Measurements from ENCODE around the gene ADAMTSL2.

The ADAMTSL2 gene

GRCh38 chr9:133612051-133612450 is 77.5 kb downstream of the ADAMTSL2 start:
- no peak for TF ChIP-seq JUND (IDR thresholded peaks at IDR 0.05; ENCODE audit: low read depth)
- in situ Hi-C loops (cut with HindIII; ENCODE audit: low pct_unique_long_range_greater_than_20kb, low sequenced_read_pairs): no loop called here
- DNase-seq (ENCODE audit: low read depth in 1 of 2, low spot score in 1 of 2): no peak

DNA sequence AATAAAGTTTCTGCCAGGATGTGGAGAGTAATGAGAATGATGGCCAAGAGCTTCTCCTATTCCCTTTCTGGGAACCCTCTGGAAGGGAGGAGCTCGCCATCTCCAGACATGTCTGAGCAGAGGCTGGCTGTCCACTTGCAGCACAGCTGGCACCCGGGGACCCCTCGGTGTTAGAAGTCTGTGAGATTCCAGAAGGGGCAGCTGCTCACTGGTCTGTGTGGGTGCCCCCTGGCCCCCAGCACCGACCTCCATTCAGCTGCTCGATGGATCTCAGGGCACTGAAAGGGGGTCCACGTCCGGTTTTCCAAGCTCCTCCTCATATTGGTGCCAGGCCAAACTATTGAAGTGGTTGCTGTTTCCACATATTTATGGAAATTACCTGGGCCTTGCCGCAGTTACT is 78.3 kb downstream of the ADAMTSL2 start:
- in situ Hi-C loops (cut with HindIII; ENCODE audit: low pct_unique_long_range_greater_than_20kb, low sequenced_read_pairs): no loop called here
- TF ChIP-seq JUND (IDR thresholded peaks at IDR 0.05; ENCODE audit: low read depth): no peak
- no peak for DNase-seq (ENCODE audit: low read depth in 1 of 2, low spot score in 1 of 2)

DNA sequence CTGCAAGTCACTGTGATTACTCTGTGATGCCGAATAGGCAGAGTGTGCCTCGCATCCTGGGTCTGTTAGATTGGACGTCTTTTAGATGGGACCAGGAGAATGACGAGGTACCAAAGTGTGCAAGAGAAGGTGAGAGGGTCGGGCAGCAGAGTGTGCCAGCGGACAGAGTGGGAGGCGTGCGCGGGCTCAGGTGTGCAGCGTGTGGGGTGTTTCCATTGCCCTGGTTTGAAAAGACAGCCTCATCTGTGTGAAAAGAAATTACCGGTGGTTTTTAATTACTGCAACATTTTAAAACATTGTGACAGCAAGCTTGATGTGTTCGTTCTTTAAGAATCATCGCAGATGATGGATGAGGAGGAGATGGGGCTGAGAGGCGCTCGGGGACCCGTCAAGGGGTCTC is 78.9 kb downstream of the ADAMTSL2 start:
- in situ Hi-C loops (cut with HindIII; ENCODE audit: low pct_unique_long_range_greater_than_20kb, low sequenced_read_pairs): no loop called here
- DNase-seq (ENCODE audit: low read depth in 1 of 2, low spot score in 1 of 2): no peak
- no peak for TF ChIP-seq JUND (IDR thresholded peaks at IDR 0.05; ENCODE audit: low read depth)

DNA sequence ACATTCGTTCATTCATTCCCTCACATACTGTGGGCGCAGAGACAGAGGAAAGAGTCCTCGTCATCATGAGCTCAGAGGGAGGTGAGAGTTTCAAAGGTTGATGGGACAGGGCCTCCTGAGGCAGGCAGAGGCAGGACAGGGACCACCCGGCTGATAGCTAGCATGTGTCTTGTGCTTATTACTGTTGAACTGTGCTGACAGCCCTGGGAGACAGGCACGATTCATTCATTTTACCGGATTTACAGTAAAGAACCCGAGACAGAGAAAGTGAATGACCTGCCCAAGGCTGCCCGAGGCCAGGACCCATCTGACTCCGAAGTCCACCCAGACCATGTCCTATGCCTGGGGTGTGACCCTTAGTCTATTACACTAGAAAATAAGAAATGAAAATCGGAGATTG is 79.6 kb downstream of the ADAMTSL2 start:
- no peak for DNase-seq (ENCODE audit: low read depth in 1 of 2, low spot score in 1 of 2)
- in situ Hi-C loops (cut with HindIII; ENCODE audit: low pct_unique_long_range_greater_than_20kb, low sequenced_read_pairs): no loop called here
- TF ChIP-seq JUND (IDR thresholded peaks at IDR 0.05; ENCODE audit: low read depth): no peak

DNA sequence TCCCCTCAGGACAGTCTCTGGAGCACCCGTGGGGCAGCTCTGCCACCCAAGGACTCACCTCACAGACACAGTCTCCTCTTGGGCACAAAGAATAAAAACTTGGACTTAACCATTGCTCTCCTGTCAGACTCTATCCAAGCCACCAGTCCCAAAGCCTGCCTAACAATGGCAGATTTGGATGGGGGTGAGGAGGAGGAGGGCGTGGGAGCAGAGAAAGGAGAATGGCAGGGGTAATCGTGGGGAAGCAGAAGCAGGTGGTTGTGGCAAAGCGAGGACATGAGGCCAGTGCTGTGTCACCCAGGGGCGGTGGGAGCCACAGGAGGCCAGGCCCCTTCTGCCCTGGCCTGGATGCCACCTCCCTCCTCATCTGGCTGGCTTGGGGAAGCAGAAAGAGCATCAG is 80.2 kb downstream of the ADAMTSL2 start:
- in situ Hi-C loops (cut with HindIII; ENCODE audit: low pct_unique_long_range_greater_than_20kb, low sequenced_read_pairs): no loop called here
- DNase-seq (ENCODE audit: low read depth in 1 of 2, low spot score in 1 of 2): no peak
- no peak for TF ChIP-seq JUND (IDR thresholded peaks at IDR 0.05; ENCODE audit: low read depth)

DNA sequence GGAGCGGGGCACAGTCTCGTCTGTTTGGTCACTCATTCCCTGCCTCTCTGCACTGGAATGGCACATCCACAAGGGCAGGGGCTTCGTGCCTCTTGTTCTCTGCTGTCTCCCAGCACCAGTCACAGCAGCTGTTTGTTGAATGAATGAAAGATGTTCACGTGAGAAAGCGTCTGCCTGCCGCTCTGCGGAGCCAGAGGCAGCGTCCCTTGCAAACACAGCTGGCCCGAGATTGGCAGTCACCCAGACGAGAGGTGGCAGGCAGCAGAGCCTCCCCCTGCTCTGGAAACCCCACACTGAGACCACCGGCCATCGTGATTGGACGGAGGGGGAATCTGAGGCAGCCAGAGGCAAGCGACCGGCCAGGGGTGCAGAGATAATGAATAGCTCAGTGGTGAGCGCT is 80.7 kb downstream of the ADAMTSL2 start:
- no peak for TF ChIP-seq JUND (IDR thresholded peaks at IDR 0.05; ENCODE audit: low read depth)
- in situ Hi-C loops (cut with HindIII; ENCODE audit: low pct_unique_long_range_greater_than_20kb, low sequenced_read_pairs): no loop called here
- DNase-seq (ENCODE audit: low read depth in 1 of 2, low spot score in 1 of 2): no peak

DNA sequence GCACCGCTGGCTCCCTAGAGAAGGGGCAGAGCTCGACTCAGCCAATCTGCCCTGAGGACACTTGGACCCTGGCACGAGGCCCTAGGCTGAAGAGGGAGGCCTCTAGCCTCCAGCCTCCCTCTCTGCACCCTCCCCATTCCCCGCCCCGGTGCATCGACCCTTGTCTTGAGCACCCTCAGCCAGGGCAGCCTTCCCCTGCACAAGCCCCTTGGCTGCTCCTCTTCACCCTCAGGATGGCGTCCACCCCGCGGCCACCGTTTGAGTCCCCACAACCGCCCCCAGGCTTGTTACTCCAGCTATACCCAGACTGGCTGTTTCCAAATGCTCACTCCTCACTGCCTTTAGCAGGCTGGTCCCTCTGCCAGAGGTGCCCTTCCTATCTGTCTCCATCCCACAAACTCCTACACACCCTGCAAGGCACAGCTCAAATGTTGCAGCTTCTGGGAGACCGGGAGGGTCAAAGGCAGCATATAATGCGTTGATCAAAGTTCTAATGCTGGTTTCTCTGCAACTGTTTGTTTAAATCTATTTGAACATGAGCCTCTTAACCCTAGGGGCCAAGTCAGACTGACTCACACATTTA is 81.2 kb downstream of the ADAMTSL2 start:
- no peak for DNase-seq (ENCODE audit: low read depth in 1 of 2, low spot score in 1 of 2)
- no peak for TF ChIP-seq JUND (IDR thresholded peaks at IDR 0.05; ENCODE audit: low read depth)
- in situ Hi-C loops (cut with HindIII; ENCODE audit: low pct_unique_long_range_greater_than_20kb, low sequenced_read_pairs): no loop called here

DNA sequence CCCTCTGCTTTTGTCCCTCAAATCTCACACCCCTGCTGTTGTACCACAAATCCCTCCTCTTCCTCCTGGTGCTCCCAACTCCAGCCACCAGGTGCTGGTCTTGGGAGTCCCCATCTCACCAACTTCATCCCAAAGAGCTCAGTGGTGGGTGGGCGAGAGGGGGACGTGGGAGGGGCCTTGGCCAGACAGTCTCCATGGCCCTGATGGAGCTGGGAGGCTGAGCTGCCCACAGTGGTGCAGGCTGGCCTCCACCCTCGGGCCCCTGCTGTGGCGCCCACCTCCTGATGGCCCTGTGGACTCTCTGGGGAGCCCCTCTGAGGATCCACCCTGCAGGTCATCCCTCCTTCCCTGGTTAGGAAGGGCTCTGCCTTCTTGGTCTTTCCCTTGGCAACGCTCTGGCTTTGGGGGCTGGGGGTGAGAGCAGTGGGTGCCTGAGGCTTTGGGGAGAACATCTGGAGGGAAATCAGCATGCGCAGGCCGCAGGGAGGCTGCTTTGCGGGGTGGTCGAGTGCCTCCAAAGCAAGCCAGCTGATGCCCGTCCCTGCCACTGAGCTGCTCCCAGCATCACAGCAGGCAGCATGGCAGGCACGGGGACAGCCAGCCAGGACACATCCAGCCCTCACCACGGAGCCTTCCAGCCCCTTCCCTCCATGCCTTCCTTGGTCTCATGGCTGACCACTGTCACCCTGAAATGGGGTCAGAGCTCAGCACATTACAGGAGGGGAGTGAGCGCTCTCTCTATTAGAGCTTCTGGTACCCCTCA is 82.3 kb downstream of the ADAMTSL2 start:
- in situ Hi-C loops (cut with HindIII; ENCODE audit: low pct_unique_long_range_greater_than_20kb, low sequenced_read_pairs): no loop called here
- no peak for DNase-seq (ENCODE audit: low read depth in 1 of 2, low spot score in 1 of 2)

GRCh38 chr9:133618726-133619125 is 84.2 kb downstream of the ADAMTSL2 start:
- no peak for TF ChIP-seq JUND (IDR thresholded peaks at IDR 0.05; ENCODE audit: low read depth)
- in situ Hi-C loops (cut with HindIII; ENCODE audit: low pct_unique_long_range_greater_than_20kb, low sequenced_read_pairs): no loop called here

More for the DNA sequence above, 82.3 kb downstream of the ADAMTSL2 start:
- no peak for TF ChIP-seq JUND (IDR thresholded peaks at IDR 0.05; ENCODE audit: low read depth)

DNA sequence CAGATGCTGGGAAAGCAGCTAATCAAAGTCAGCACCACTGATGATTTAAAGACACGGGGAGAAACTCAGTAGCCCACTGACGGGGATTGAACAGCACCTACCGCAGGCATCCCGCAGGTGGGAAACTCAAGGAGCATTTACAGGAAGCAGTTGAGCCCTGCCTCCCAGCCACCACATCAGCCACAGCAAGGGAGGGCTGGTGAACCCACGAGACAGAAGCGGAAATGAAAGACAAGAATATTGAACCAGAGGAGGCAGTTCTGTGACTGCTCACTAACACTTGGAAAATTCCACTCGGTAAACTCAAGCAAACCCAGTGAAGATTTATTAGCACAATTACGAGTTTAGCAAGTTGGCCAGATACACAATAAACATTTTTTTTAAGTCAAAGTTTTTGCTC is 85.3 kb downstream of the ADAMTSL2 start:
- in situ Hi-C loops (cut with HindIII; ENCODE audit: low pct_unique_long_range_greater_than_20kb, low sequenced_read_pairs): no loop called here
- DNase-seq (ENCODE audit: low read depth in 1 of 2, low spot score in 1 of 2): peak in 1 of 2 experiments; percentile 32
- no peak for TF ChIP-seq JUND (IDR thresholded peaks at IDR 0.05; ENCODE audit: low read depth)

More at GRCh38 chr9:133618726-133619125, 84.2 kb downstream of the ADAMTSL2 start:
- DNase-seq (ENCODE audit: low read depth in 1 of 2, low spot score in 1 of 2): no peak

DNA sequence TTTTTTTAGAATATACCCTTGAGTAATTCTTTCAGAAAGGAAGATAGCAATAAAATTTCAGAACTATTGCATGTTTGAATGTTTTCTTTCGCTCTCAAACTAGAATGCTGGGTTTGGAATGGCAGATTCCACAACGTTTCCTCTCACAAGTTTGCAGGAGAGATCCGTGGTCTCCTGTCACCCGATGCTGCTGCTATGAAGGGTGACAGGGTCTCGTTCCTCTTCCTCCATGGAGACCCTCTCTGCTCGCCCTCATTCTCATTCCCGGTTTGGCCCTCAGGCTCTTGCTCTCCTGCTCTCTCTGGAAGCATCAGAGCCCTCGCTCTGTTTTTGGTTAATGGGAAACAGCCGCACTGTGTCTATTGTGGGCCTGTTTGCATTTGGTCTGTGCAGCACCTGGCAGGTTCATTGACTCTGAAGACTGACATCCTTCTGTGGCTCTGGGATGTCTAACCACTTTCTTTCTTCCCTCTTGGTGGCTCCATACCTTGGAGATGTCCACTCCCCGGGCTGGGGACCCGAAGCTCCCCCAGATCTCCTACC is 87.3 kb downstream of the ADAMTSL2 start:
- DNase-seq (ENCODE audit: low read depth in 1 of 2, low spot score in 1 of 2): no peak
- TF ChIP-seq JUND (IDR thresholded peaks at IDR 0.05; ENCODE audit: low read depth): no peak
- in situ Hi-C loops (cut with HindIII; ENCODE audit: low pct_unique_long_range_greater_than_20kb, low sequenced_read_pairs): no loop called here

DNA sequence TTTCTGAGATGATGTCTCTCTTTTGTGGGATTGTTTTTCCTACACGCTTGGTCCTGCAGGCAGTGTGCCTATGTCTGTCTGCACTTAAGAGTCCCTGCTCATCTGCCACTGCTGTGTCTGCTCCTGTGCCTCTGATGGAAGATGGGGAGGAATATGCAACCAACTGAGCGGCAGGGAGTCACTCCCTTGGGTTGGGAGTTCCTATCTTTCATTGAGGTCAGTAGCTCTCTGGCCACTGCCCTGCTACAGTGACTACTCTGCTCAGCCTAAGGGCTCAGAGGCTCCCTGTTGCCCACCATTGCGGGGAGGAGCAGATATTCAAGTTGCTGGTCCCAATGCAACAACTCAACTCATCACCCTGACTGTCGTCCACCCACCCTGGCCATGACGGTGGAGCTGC is 88.1 kb downstream of the ADAMTSL2 start:
- no peak for TF ChIP-seq JUND (IDR thresholded peaks at IDR 0.05; ENCODE audit: low read depth)
- DNase-seq (ENCODE audit: low read depth in 1 of 2, low spot score in 1 of 2): no peak
- in situ Hi-C loops (cut with HindIII; ENCODE audit: low pct_unique_long_range_greater_than_20kb, low sequenced_read_pairs): no loop called here
